GM12891 (cell line): ENCODE measurements around the gene SMG1.
"Not testable (repeated sequence)": the region's sequence is repeated elsewhere in the genome, so short reads cannot be mapped to it uniquely, and the experiment has no call there.

Experiments used
- POLR2A ChIP-seq: IDR thresholded peaks from 2 replicates; pipeline ENCODE4 v1.6.1; 2011; ENCODE audit warnings: low read depth, low read length, control low read depth
- SPI1 ChIP-seq: IDR thresholded peaks from 2 replicates; pipeline ENCODE4 v1.6.1; 2011; ENCODE audit warnings: low read depth, low read length, control low read depth

DNA sequence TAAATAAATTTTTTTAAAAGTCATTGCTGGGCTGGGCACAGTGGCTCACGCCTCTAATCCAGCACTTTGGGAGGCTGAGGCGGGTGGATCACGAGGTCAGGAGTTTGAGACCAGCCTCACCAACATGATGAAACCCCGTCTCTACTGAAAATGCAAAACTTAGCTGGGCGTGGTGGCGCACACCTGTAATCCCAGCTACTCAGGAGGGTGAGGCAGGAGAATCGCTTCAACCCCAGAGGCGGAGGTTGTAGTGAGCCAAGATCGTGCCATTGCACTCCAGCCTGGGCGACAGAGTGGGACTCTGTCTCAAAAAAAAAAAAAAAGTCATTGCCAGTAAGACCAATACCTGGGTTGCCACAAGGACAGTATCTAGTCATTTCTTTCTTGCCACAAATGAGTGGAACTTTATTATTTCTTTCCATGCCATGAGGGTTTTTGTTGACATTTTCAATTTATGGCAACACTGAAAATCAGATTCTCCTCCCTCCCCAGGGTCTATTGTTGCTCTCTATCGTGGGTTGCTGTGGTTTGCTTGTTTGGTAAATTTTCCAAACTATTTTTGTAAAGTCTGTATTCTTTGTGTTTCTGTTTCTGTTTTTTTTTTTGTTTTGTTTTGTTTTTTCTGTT, 155.8 kb downstream of the SMG1 start:
- TF ChIP-seq POLR2A, SPI1: not testable (repeated sequence)
